Activated gamma-delta T cell (primary cell): ENCODE results near the gene RNF40.
"Not testable (repeated sequence)": the region's sequence is repeated elsewhere in the genome, so short reads cannot be mapped to it uniquely, and the experiment has no call there.

Experiments used
- DNase-seq: peaks from one replicate; lab custom pipeline; 2025; lab: John Stamatoyannopoulos, UW

The RNF40 gene

DNA sequence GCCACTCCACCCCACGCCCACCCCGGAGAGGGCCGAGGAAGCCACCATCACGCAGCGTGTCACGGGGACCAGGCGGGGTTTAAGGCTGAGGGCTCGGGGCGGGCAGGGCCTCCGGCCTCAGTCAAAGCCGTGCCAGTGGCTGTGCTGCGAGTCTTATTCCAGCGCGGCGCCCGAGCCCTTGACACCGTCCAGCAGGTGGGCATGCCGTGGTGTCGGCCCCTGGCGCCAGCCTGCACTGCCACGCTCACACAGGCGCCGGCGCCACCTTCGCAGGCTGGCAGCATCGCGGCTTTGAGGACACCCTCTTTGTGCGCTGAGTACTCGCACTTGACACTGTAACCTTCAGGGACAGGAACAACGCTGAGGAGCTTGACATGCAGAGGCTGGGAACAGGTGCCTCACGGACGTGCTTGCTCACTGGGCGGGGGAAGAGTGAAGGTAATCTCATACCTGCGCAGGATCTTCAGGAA lies 58.9 kb downstream of the RNF40 start:
- DNase-seq = no peak

DNA sequence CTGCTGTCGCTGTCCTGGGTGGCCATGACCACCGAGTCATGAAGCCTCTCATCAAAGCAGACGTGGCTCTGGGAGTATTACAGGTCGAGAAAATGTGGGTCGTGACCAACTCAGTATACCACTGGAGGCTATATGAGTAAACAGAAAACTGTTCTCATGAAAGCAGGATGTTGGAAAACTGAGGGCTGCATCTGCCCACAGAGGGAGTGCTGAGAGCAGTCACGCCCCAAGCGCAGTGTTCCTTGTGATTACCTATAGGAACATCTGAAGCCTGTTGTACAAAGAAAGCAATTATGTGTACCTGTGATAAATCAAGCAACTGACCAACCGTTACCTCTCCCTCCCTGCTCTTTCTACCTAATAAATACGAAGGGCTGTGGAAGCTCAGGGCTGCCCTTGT lies 59.3 kb downstream of the RNF40 start:
- not testable (repeated sequence) for DNase-seq

DNA sequence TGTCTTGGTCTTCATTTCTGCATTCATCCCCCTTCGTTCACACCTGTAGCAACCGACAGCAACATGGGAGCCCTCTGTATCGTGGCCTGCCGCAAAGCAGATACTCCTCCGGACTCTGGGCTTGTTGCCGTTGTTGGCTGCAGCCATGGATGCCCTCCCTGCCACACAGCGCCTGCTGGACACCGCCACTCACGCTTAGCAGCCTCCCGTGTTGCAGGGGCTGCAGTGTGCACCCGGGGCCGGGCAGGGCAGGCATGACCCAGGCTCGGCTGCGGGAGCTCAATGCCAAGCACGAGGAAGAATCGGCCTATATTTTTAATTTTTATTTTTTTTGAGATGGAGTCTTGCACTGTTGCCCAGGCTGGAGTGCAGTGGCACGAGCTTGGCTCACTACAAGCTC lies 59.8 kb downstream of the RNF40 start:
- DNase-seq = no peak
